CD4-positive, alpha-beta T cell (primary cell): ENCODE measurements around the gene MSI2. TPM values are rescaled to one million over a fixed set of nuclear protein-coding genes. Genes with fewer than 3 reads are reported as not detected.

Source experiments
- ATAC-seq: fragments of 200-7000 bp; cut with Tn5 transposase; one replicate; pipeline ENCODE4 v1.10.0; 2022; ENCODE audit warnings: mild to moderate bottlenecking; ENCODE audit not compliant: poor library complexity
- CTCF ChIA-PET: fragments of 350-600 bp; sonication (Branson Sonifier 250); formaldehyde crosslinking; loops from one replicate; lab custom pipeline; 2021; ENCODE audit warnings: antibody characterized with exemption, inconsistent platforms; lab: Charles Lee
- POLR2A ChIA-PET: fragments of 350-600 bp; sonication (Branson Sonifier 250); formaldehyde crosslinking; loops from one replicate; lab custom pipeline; 2021; ENCODE audit warnings: antibody characterized with exemption, inconsistent platforms; lab: Charles Lee
- DNase-seq, 14 experiments: peaks; one replicate each; pipeline ENCODE4 v3.0.0-alpha.2; 2013 to 2020; ENCODE audit warnings: mixed read lengths in 2 of 14
- H3K27ac ChIP-seq, 2 donors: one replicate each; pipeline versions ENCODE4 v1.5.1 to v1.7.0; 2013; ENCODE audit warnings: low read length in 2 of 2, low read depth in 1 of 2, mild to moderate bottlenecking in 1 of 2
- H3K27me3 ChIP-seq, 2 experiments: 1 replicate in 1 of 2; 2 replicates in 1 of 2; pipeline versions ENCODE4 v1.6.1 to v1.7.0; 2013; ENCODE audit warnings: low read length in 2 of 2, control low read depth in 1 of 2, mild to moderate bottlenecking in 1 of 2, moderate library complexity in 1 of 2; ENCODE audit not compliant: insufficient read depth in 2 of 2, control insufficient read depth in 1 of 2
- H3K36me3 ChIP-seq: one replicate; pipeline ENCODE4 v1.6.1; 2013; ENCODE audit warnings: low read length, control low read depth; ENCODE audit not compliant: insufficient read depth
- H3K4me1 ChIP-seq: one replicate; pipeline ENCODE4 v1.6.1; 2013; ENCODE audit warnings: low read length, control low read depth; ENCODE audit not compliant: insufficient read depth
- H3K4me3 ChIP-seq: one replicate; pipeline ENCODE4 v1.5.1; 2013; ENCODE audit warnings: mild to moderate bottlenecking, low read length, moderate library complexity
- H3K9me3 ChIP-seq, 2 experiments: 1 replicate in 1 of 2; 2 replicates in 1 of 2; pipeline versions ENCODE4 v1.6.1 to v1.7.0; 2013; ENCODE audit warnings: low read length in 2 of 2, mild to moderate bottlenecking in 2 of 2, control low read depth in 1 of 2, moderate library complexity in 1 of 2; ENCODE audit not compliant: control insufficient read depth in 1 of 2, insufficient read depth in 1 of 2
- H3K27ac Mint-ChIP-seq: one replicate; pipeline ENCODE4 v1.8.0; 2020; ENCODE audit warnings: mixed read lengths
- H3K27me3 Mint-ChIP-seq: one replicate; pipeline ENCODE4 v1.8.0; 2021; ENCODE audit warnings: mixed read lengths
- H3K36me3 Mint-ChIP-seq: one replicate; pipeline ENCODE4 v1.8.0; 2021; ENCODE audit warnings: low read depth, mixed read lengths
- H3K4me1 Mint-ChIP-seq: one replicate; pipeline ENCODE4 v1.8.0; 2021; ENCODE audit warnings: low read depth, mixed read lengths
- H3K4me3 Mint-ChIP-seq: one replicate; pipeline ENCODE4 v1.8.0; 2020; ENCODE audit warnings: mild to moderate bottlenecking, mixed read lengths
- H3K9me3 Mint-ChIP-seq: one replicate; pipeline ENCODE4 v1.8.0; 2020; ENCODE audit warnings: mixed read lengths
- intact Hi-C, 2 experiments: fragments of 100-400 bp; cut with DNase I in 1 of 2; cut with micrococcal nuclease in 1 of 2; formaldehyde crosslinking; loops; one replicate each; pipeline versions ENCODE4 v1.15.1 to v1.9.0; 2023 to 2025; cut with DNase I, micrococcal nuclease
- total RNA-seq, 174 experiments: library from RNA in 2 of 174; stranded (reverse) in 2 of 174; gene quantifications; one replicate each; pipeline ENCODE4 v1.2.3 and lab custom pipeline; 2021 to 2026
- TF ChIP-seq, protein P1 (sequence below): fragments of 200-600 bp; IDR thresholded peaks from one replicate; pipeline ENCODE4 v1.8.0; 2022; ENCODE audit warnings: antibody characterized with exemption, mild to moderate bottlenecking

The MSI2 gene
- total RNA-seq, 2 experiments from 2014 or later, result 129 to 132 TPM

DNA sequence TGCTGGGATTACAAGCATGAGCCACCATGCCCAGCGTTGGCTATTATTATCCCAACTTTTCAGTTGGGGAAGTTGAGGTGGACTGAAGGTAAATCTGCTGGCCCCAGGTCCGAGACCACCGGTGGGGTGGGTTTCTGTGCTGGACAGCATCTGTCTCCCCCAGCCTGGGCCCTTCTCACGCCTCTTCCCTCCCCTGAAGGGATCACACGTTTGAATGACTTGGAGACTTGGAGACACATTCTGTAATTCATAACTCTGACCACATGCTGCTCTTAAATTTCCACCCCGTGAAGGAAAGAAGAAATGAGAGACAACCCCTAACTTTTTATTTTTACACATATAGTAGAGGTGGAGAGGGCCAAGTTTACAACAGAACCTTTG lies 109.8 kb downstream of the MSI2 start:
- peaks cover 3% of the 10 kb centered on the region for H3K4me1 ChIP-seq
- Mint-ChIP-seq H3K36me3 (peaks cover 14% of the 10 kb centered on the region), H3K4me3 (no peak overlapping the region), H3K27me3 (no peaks in the 10 kb centered on the region), H3K4me1 (peaks cover 27% of the 10 kb centered on the region), H3K27ac (no peak overlapping the region), H3K9me3 (no peaks in the 10 kb centered on the region)
- no peak for DNase-seq
- no peaks in the 10 kb centered on the region for H3K27me3 ChIP-seq
- intact Hi-C loops, result no loop called here
- no peak for ATAC-seq
- ChIA-PET POLR2A (no interaction called here), CTCF (no interaction called here)
- no peak overlapping the region for H3K27ac ChIP-seq
- H3K36me3 ChIP-seq, result no peaks in the 10 kb centered on the region
- TF ChIP-seq, protein P1, sequence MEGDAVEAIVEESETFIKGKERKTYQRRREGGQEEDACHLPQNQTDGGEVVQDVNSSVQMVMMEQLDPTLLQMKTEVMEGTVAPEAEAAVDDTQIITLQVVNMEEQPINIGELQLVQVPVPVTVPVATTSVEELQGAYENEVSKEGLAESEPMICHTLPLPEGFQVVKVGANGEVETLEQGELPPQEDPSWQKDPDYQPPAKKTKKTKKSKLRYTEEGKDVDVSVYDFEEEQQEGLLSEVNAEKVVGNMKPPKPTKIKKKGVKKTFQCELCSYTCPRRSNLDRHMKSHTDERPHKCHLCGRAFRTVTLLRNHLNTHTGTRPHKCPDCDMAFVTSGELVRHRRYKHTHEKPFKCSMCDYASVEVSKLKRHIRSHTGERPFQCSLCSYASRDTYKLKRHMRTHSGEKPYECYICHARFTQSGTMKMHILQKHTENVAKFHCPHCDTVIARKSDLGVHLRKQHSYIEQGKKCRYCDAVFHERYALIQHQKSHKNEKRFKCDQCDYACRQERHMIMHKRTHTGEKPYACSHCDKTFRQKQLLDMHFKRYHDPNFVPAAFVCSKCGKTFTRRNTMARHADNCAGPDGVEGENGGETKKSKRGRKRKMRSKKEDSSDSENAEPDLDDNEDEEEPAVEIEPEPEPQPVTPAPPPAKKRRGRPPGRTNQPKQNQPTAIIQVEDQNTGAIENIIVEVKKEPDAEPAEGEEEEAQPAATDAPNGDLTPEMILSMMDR, result no peak
- no peak overlapping the region for H3K4me3 ChIP-seq
- no peaks in the 10 kb centered on the region for H3K9me3 ChIP-seq

DNA sequence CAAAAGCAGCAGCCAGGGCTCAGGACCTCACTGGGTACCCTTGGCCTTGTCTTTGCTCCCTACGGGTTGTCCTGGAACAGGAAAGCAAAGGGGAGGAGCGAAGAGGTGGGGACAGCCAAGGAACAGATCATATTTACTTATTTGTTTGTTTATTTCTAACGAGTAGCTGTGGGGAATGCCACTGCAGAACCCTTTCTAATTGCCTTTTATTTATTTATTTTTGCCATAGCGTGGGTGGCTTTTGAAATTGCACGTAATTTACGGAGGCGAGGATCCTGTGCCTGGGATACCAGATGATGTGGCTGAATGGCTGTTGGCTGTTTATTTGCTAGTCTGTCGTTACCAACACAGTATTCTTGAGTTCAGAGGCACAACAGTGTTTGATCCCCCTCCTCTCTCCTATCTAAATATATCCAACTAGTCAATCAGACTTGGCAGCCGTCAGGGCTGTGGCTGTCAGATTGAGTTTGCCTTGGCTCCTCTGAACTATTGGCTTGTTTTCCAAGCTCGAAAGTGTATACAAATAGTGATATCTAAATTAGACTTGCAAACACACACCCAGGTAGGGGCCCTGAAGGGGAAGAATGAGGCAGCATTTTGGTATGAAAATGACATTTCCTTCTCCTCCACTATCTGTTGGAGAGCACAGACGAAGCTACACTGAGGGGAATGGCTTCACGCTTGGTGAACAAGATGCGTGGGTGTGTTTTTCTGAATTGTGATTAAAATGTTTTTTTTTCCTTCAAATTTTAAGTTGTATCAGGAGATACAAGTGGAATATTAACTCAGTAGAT lies 110.4 kb downstream of the MSI2 start:
- no peak overlapping the region for H3K27ac Mint-ChIP-seq
- ChIA-PET CTCF (no interaction called here), POLR2A (no interaction called here)
- no peak overlapping the region for H3K4me3 Mint-ChIP-seq
- peaks cover 18% of the 10 kb centered on the region for H3K36me3 Mint-ChIP-seq
- intact Hi-C loops, result no loop called here
- Histone ChIP-seq H3K4me3 (no peak overlapping the region), H3K36me3 (no peaks in the 10 kb centered on the region), H3K4me1 (peaks cover 3% of the 10 kb centered on the region), H3K9me3 (no peaks in the 10 kb centered on the region), H3K27ac (no peak overlapping the region), H3K27me3 (no peaks in the 10 kb centered on the region)
- ATAC-seq (no peak), DNase-seq (no peak)
- peaks cover 27% of the 10 kb centered on the region for H3K4me1 Mint-ChIP-seq
- TF ChIP-seq, protein P1, result no peak
- H3K9me3 Mint-ChIP-seq, result no peaks in the 10 kb centered on the region
- H3K27me3 Mint-ChIP-seq, result no peaks in the 10 kb centered on the region

DNA sequence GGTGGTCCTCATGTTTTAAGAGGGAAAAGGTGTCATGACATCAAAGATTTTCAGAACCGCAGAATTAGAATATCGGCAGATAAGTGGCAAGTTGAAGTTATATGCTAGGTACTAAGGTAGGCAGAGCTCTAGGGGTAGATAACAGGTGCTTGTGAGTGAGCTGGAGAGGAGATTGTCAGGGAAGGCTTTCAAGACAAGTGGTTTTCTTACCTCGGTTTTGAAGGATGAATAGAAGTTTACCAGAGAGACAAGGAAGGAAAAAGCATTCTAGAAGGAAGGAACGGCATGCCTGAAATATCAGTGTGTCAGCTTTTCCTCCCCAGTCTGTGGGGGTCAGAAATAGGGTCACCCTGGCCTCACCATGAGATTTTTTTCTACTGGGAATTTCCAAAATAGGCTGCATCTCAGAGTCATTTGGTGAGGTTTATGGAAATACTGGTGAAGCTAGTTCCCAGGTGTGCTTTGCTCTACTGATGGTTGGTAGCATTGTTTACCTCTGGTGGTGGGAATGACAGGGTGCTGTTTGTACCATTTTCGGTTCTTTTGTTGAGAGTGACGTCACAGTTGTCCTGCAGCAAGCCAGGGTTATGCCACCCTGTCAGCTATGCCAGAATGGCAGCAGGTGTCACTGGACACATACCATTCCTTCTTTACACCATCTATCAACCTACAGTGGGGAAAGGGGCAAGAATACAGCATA lies 112.5 kb downstream of the MSI2 start:
- TF ChIP-seq, protein P1, result no peak
- intact Hi-C loops, result no loop called here
- H3K9me3 Mint-ChIP-seq, result no peaks in the 10 kb centered on the region
- no peak overlapping the region for H3K27ac ChIP-seq
- H3K27ac Mint-ChIP-seq, result no peak overlapping the region
- H3K36me3 ChIP-seq, result no peaks in the 10 kb centered on the region
- no peak for DNase-seq
- peaks cover 22% of the 10 kb centered on the region for H3K36me3 Mint-ChIP-seq
- no peaks in the 10 kb centered on the region for H3K27me3 Mint-ChIP-seq
- POLR2A ChIA-PET, result no interaction called here
- H3K4me3 Mint-ChIP-seq, result no peak overlapping the region
- CTCF ChIA-PET, result interaction anchor here (0.5 kb wide), 1 partner anchor 107 kb away, joined by 3 read pairs; no protein-coding TSS in a partner anchor
- no peak for ATAC-seq
- H3K27me3 ChIP-seq, result no peaks in the 10 kb centered on the region
- H3K4me1 ChIP-seq, result peaks cover 3% of the 10 kb centered on the region
- peaks cover 18% of the 10 kb centered on the region for H3K4me1 Mint-ChIP-seq
- H3K9me3 ChIP-seq, result peaks cover 0 to 4% of the 10 kb centered on the region in 2 experiments
- no peak overlapping the region for H3K4me3 ChIP-seq
